ENCODE measurements around the gene ABHD11.
A peak's percentile ranks its signal among the peaks of the same experiment; 100 is the strongest.

ABHD11 gene

DNA sequence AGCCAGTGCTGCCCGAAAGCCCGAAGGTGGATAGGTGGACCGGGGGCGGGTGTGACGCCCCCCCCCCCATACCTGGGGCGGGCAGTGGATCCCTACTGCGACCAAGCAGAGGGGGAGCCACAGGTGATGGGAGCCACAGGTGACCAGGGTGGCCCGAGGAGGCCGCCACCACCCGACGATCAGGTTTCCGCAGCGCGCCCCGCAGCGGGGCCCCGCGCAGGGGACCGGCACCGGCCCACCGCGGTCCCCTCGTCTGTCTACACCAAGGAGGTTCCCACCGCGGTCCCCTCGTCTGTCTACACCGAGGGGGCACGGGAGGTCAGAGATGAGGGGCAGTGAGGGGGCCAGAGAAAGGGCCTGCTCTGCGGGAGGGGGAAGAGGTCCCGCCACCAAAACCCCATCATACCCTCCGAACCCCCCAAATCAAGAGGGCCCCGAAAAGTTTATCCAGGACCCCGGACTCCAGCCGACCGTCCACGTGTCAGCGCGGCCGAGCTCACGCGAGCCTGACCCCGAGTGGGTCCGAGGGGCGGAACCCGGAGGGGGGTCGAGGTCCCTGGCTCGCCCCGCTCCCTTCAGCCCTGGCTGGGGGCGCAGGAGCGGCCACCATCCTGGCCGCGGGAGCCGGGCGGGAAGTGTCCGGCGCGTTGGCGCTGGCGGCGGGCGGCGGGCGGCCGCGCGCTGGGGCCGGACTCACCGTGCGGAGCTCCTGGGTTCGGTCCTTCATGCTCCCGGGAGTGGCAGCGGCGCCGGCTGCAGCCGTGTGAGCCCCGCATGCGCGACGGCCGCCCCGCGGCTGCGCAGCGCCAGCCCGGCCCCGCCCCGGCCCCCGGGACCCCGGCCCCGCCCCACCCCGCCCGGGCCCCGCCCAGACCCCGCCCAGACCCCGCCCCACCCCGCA lies 19.4 kb downstream of the ABHD11 start, which contains the start of gene STX1A:
Gene STX1A, minus strand, starts transcription at position 765 of the 901 bp plus-strand sequence. Its CDS starts 38 bp downstream, at position 727.
- peaks cover 19% of the 10 kb centered on the region for H3K4me1 ChIP-seq (ENCODE audit: insufficient read depth, low read length, severe bottlenecking)
- no peaks in the 10 kb centered on the region for H3F3A ChIP-seq (ENCODE audit: insufficient read depth, low read length)

DNA sequence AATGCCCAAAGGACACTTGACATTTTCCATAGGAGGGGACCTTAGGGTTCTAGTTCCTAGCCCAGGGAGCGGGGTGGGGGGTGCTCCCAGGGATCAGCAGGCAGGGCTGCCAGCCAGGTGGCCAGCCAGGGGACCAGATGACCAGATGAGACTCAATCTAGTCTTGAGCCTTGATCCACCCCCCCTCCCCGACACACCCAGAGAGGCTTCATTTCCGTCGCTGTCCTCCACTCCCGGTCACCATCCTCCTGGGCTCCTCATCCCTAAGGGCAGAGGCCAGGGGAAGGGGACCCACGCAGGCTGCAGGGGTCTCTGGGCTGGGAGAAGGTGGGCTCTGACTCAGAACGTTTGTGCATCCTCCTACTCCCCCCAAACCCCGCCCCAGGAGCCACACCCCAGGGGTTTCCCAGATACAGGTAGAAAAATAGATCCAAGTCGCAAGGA lies 20.1 kb downstream of the ABHD11 start:
- H3K9me3 ChIP-seq (ENCODE audit: low read length): no peaks in the 10 kb centered on the region
- no peak overlapping the region; the same call in 1 of the 2 replicates for H3K9ac ChIP-seq (ENCODE audit: low read length)
- TF ChIP-seq EZH2 (IDR thresholded peaks at IDR 0.05; ENCODE audit: borderline replicate concordance, low read length): no peak
- TF ChIP-seq, protein P1, sequence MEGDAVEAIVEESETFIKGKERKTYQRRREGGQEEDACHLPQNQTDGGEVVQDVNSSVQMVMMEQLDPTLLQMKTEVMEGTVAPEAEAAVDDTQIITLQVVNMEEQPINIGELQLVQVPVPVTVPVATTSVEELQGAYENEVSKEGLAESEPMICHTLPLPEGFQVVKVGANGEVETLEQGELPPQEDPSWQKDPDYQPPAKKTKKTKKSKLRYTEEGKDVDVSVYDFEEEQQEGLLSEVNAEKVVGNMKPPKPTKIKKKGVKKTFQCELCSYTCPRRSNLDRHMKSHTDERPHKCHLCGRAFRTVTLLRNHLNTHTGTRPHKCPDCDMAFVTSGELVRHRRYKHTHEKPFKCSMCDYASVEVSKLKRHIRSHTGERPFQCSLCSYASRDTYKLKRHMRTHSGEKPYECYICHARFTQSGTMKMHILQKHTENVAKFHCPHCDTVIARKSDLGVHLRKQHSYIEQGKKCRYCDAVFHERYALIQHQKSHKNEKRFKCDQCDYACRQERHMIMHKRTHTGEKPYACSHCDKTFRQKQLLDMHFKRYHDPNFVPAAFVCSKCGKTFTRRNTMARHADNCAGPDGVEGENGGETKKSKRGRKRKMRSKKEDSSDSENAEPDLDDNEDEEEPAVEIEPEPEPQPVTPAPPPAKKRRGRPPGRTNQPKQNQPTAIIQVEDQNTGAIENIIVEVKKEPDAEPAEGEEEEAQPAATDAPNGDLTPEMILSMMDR (IDR thresholded peaks at IDR 0.05; ENCODE audit: low read length): no peak
- no peaks in the 10 kb centered on the region for H3K9me2 ChIP-seq (ENCODE audit: low read depth, low read length)
- peak overlapping the region; percentile 87 for H3K4me2 ChIP-seq (ENCODE audit: low read length)
- H3K36me3 ChIP-seq (ENCODE audit: insufficient read depth, low read length): no peaks in the 10 kb centered on the region
- H3K79me2 ChIP-seq (ENCODE audit: insufficient read depth, low read length): no peaks in the 10 kb centered on the region
- H3K27ac ChIP-seq (ENCODE audit: low read depth, low read length, poor library complexity, severe bottlenecking): no peak overlapping the region
- H3K4me3 ChIP-seq (ENCODE audit: low read depth, low read length, poor library complexity, severe bottlenecking): peak overlapping the region; percentile 81
- peaks cover 19% of the 10 kb centered on the region for H3K4me1 ChIP-seq (ENCODE audit: insufficient read depth, low read length, severe bottlenecking)
- H3F3A ChIP-seq (ENCODE audit: insufficient read depth, low read length): no peaks in the 10 kb centered on the region
- H3K27me3 ChIP-seq (ENCODE audit: insufficient read depth, low read length): 0 out of 2 replicates have a peak, but pooled peaks cover 5% of the 10 kb centered on the region
- no peak overlapping the region for H2AFZ ChIP-seq (ENCODE audit: low read length)
- H4K20me1 ChIP-seq (ENCODE audit: insufficient read depth, low read length): no peaks in the 10 kb centered on the region

More for the DNA sequence above, 19.4 kb downstream of the ABHD11 start, which contains the start of gene STX1A:
- Histone ChIP-seq H3K27me3 (ENCODE audit: insufficient read depth, low read length) (0 out of 2 replicates have a peak, but pooled peaks cover 5% of the 10 kb centered on the region), H3K4me3 (ENCODE audit: low read depth, low read length, poor library complexity, severe bottlenecking) (peak within 1 kb of the TSS; percentile 81), H3K9me3 (ENCODE audit: low read length) (no peaks in the 10 kb centered on the region), H2AFZ (ENCODE audit: low read length) (peak within 1 kb of the TSS; percentile 70; the same call in 1 of the 2 replicates), H3K27ac (ENCODE audit: low read depth, low read length, poor library complexity, severe bottlenecking) (no peak within 1 kb of the TSS), H3K9ac (ENCODE audit: low read length) (peak within 1 kb of the TSS; percentile 80), H3K9me2 (ENCODE audit: low read depth, low read length) (no peaks in the 10 kb centered on the region), H4K20me1 (ENCODE audit: insufficient read depth, low read length) (no peaks in the 10 kb centered on the region), H3K4me2 (ENCODE audit: low read length) (peak within 1 kb of the TSS; percentile 87), H3K79me2 (ENCODE audit: insufficient read depth, low read length) (no peaks in the 10 kb centered on the region), H3K36me3 (ENCODE audit: insufficient read depth, low read length) (no peaks in the 10 kb centered on the region)
- TF ChIP-seq, protein P1 (IDR thresholded peaks at IDR 0.05; ENCODE audit: low read length): no peak; the same call in 1 of the 2 replicates
- TF ChIP-seq EZH2 (IDR thresholded peaks at IDR 0.05; ENCODE audit: borderline replicate concordance, low read length): no peak

DNA sequence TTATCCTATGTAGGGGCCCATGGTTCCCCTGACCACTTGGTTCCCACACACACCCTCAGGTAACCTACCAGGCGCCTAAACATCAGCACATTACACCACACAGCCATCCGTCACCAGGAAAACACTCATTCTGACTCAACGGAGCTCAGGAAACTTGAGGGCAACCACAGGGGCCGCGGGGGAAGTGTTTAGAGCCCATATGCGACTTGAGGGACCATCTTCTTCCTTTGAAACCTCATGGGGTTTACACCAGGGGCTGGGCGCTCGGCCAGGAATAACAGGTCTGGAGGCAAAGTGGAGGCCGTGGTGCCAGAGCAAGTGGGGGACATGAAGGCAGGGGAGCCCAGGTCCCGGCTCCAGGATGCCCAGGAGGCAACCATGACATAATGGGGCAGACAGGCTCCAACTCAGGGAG lies 20.6 kb downstream of the ABHD11 start:
- H3K9ac ChIP-seq (ENCODE audit: low read length): no peak overlapping the region
- no peaks in the 10 kb centered on the region for H3K79me2 ChIP-seq (ENCODE audit: insufficient read depth, low read length)
- H2AFZ ChIP-seq (ENCODE audit: low read length): no peak overlapping the region
- H3K27ac ChIP-seq (ENCODE audit: low read depth, low read length, poor library complexity, severe bottlenecking): no peak overlapping the region
- H3K9me3 ChIP-seq (ENCODE audit: low read length): no peaks in the 10 kb centered on the region
- H4K20me1 ChIP-seq (ENCODE audit: insufficient read depth, low read length): no peaks in the 10 kb centered on the region
- H3K27me3 ChIP-seq (ENCODE audit: insufficient read depth, low read length): 0 out of 2 replicates have a peak, but pooled peaks cover 5% of the 10 kb centered on the region
- H3K4me3 ChIP-seq (ENCODE audit: low read depth, low read length, poor library complexity, severe bottlenecking): no peak overlapping the region
- H3F3A ChIP-seq (ENCODE audit: insufficient read depth, low read length): no peaks in the 10 kb centered on the region
- H3K4me1 ChIP-seq (ENCODE audit: insufficient read depth, low read length, severe bottlenecking): peaks cover 19% of the 10 kb centered on the region
- H3K36me3 ChIP-seq (ENCODE audit: insufficient read depth, low read length): no peaks in the 10 kb centered on the region
- no peaks in the 10 kb centered on the region for H3K9me2 ChIP-seq (ENCODE audit: low read depth, low read length)
- TF ChIP-seq, protein P1 (IDR thresholded peaks at IDR 0.05; ENCODE audit: low read length): no peak
- TF ChIP-seq EZH2 (IDR thresholded peaks at IDR 0.05; ENCODE audit: borderline replicate concordance, low read length): no peak
- H3K4me2 ChIP-seq (ENCODE audit: low read length): peak overlapping the region; percentile 87; the same call in 1 of the 2 replicates

Data from OCI-LY1 (cell line).